MM.1S (cell line): ENCODE results near the gene PTK7.

Source experiments
- DNase-seq: peaks from one replicate; pipeline ENCODE4 v3.0.0-alpha.2; 2015
- H2AFZ ChIP-seq: fragments of 300-600 bp; sonication (generic); 2 replicates; pipeline ENCODE4 v1.6.0; 2016; ENCODE audit warnings: antibody characterized with exemption, low read length
- H3F3A ChIP-seq: fragments of 300-600 bp; sonication (generic); 2 replicates; pipeline ENCODE4 v1.6.1; 2016; ENCODE audit warnings: mild to moderate bottlenecking, antibody characterized with exemption, low read length, moderate library complexity, mixed read lengths; ENCODE audit not compliant: insufficient read depth
- H3K27ac ChIP-seq: fragments of 300-600 bp; sonication (generic); 2 replicates; pipeline ENCODE4 v1.5.1; 2016; ENCODE audit warnings: mild to moderate bottlenecking, low read length
- H3K27me3 ChIP-seq: fragments of 300-600 bp; sonication (generic); replicated peaks from 2 replicates; pipeline ENCODE4 v1.6.0; 2016; ENCODE audit warnings: low read length; ENCODE audit not compliant: insufficient read depth
- H3K36me3 ChIP-seq: fragments of 300-600 bp; sonication (generic); replicated peaks from 2 replicates; pipeline ENCODE4 v1.6.1; 2016; ENCODE audit warnings: mild to moderate bottlenecking, low read length, mixed read lengths; ENCODE audit not compliant: insufficient read depth
- H3K4me1 ChIP-seq: fragments of 300-600 bp; sonication (generic); 2 replicates; pipeline ENCODE4 v1.6.1; 2016; ENCODE audit warnings: low read length, mixed read lengths
- H3K4me2 ChIP-seq: fragments of 300-600 bp; sonication (generic); 2 replicates; pipeline ENCODE4 v1.6.0; 2016; ENCODE audit warnings: low read depth, low read length
- H3K4me3 ChIP-seq: fragments of 300-600 bp; sonication (generic); 2 replicates; pipeline ENCODE4 v1.5.1; 2016; ENCODE audit warnings: low read length, mixed read lengths
- H3K79me2 ChIP-seq: fragments of 300-600 bp; sonication (generic); 2 replicates; pipeline ENCODE4 v1.6.1; 2016; ENCODE audit warnings: mixed run types, low read length, mixed read lengths
- H3K9ac ChIP-seq: fragments of 300-600 bp; sonication (generic); 2 replicates; pipeline ENCODE4 v1.6.1; 2016; ENCODE audit warnings: low read length, mixed read lengths
- H3K9me2 ChIP-seq: fragments of 300-600 bp; sonication (generic); replicated peaks from 2 replicates; pipeline ENCODE4 v1.6.1; 2016; ENCODE audit warnings: mild to moderate bottlenecking, low read length, mixed read lengths; ENCODE audit not compliant: insufficient read depth
- H3K9me3 ChIP-seq: fragments of 300-600 bp; sonication (generic); replicated peaks from 2 replicates; pipeline ENCODE4 v1.6.1; 2016; ENCODE audit warnings: mild to moderate bottlenecking, low read length, mixed read lengths; ENCODE audit not compliant: insufficient read depth
- H4K20me1 ChIP-seq: fragments of 300-600 bp; sonication (generic); 2 replicates; pipeline ENCODE4 v1.6.1; 2016; ENCODE audit warnings: mild to moderate bottlenecking, low read length, moderate library complexity, mixed read lengths; ENCODE audit not compliant: insufficient read depth
- EZH2 ChIP-seq: fragments of 300-600 bp; sonication (generic); optimal IDR thresholded peaks from 2 replicates; pipeline ENCODE3; 2017; ENCODE audit warnings: low read depth, mild to moderate bottlenecking, antibody characterized with exemption, low read length, mixed read lengths
- EZH2phosphoT487 ChIP-seq: fragments of 300-600 bp; sonication (generic); IDR thresholded peaks from 2 replicates; pipeline ENCODE4 v1.6.1; 2018; ENCODE audit warnings: antibody characterized with exemption, low read length
- TF ChIP-seq, protein P1 (sequence below): fragments of 300-600 bp; sonication (generic); IDR thresholded peaks from 2 replicates; pipeline ENCODE4 v1.5.1; 2016; ENCODE audit warnings: antibody characterized with exemption, low read length, mixed read lengths

Gene PTK7

DNA sequence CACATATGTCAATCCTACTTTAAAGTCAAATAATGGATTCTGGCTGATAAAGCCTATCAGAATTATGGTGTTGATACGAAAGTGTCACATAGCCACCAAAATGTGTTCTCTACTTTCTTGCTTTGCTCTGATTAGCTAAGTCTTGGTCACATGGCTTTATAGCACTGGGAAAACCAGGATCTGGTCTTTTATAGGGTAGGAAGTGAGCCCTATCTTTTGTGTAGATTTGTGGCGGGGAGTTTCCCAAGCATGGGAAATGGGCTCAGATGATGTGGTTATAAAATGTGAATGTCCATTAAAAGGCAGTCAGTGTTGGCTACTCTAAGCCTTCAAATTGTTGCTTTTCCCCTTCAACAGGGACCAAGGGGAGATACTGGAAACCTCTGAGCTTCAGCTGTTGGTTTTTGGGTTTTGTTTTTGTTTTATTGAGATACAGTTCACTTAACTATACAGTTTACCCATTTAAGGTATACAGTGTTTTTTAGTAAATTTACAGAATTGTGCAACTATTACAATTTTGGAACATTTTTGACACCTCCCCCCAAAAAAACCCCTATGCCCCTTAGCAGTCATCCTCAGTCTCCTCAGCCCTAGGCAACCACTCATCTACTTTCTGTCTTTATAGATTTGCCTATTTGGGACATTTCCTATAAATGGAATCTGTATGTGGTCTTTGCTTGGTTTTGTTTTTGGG lies 42.5 kb upstream of the PTK7 start:
- Histone ChIP-seq H3K4me3 (no peak overlapping the region), H3K27ac (no peak overlapping the region), H3K9ac (no peak overlapping the region), H3K4me2 (no peak overlapping the region), H3K9me3 (no peaks in the 10 kb centered on the region), H2AFZ (no peak overlapping the region), H3K9me2 (no peaks in the 10 kb centered on the region), H3F3A (no peaks in the 10 kb centered on the region), H3K4me1 (no peaks in the 10 kb centered on the region), H3K36me3 (no peaks in the 10 kb centered on the region; the same call in 1 of the 2 replicates), H3K79me2 (no peaks in the 10 kb centered on the region), H4K20me1 (no peaks in the 10 kb centered on the region), H3K27me3 (no peaks in the 10 kb centered on the region)
- no peak for DNase-seq
- no peak for TF ChIP-seq EZH2phosphoT487
- no peak for TF ChIP-seq EZH2
- TF ChIP-seq, protein P1, sequence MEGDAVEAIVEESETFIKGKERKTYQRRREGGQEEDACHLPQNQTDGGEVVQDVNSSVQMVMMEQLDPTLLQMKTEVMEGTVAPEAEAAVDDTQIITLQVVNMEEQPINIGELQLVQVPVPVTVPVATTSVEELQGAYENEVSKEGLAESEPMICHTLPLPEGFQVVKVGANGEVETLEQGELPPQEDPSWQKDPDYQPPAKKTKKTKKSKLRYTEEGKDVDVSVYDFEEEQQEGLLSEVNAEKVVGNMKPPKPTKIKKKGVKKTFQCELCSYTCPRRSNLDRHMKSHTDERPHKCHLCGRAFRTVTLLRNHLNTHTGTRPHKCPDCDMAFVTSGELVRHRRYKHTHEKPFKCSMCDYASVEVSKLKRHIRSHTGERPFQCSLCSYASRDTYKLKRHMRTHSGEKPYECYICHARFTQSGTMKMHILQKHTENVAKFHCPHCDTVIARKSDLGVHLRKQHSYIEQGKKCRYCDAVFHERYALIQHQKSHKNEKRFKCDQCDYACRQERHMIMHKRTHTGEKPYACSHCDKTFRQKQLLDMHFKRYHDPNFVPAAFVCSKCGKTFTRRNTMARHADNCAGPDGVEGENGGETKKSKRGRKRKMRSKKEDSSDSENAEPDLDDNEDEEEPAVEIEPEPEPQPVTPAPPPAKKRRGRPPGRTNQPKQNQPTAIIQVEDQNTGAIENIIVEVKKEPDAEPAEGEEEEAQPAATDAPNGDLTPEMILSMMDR = no peak

GRCh38 chr6:43034190-43034525 lies 42.0 kb upstream of the PTK7 start:
- Histone ChIP-seq H3K9ac (no peak overlapping the region), H3K9me3 (no peaks in the 10 kb centered on the region), H3K79me2 (no peaks in the 10 kb centered on the region), H4K20me1 (no peaks in the 10 kb centered on the region), H3K9me2 (no peaks in the 10 kb centered on the region), H3F3A (no peaks in the 10 kb centered on the region), H2AFZ (no peak overlapping the region), H3K4me2 (no peak overlapping the region), H3K4me1 (peaks cover 3% of the 10 kb centered on the region; the same call in 1 of the 2 replicates), H3K36me3 (no peaks in the 10 kb centered on the region), H3K27ac (no peak overlapping the region), H3K4me3 (no peak overlapping the region), H3K27me3 (no peaks in the 10 kb centered on the region)
- DNase-seq = no peak
- TF ChIP-seq EZH2 = no peak
- TF ChIP-seq, protein P1 = no peak
- no peak for TF ChIP-seq EZH2phosphoT487

- Histone ChIP-seq H3K9me3 (no peaks in the 10 kb centered on the region), H4K20me1 (no peaks in the 10 kb centered on the region), H3K4me3 (no peak overlapping the region), H3K9ac (no peak overlapping the region), H3K27ac (no peak overlapping the region), H2AFZ (no peak overlapping the region), H3K9me2 (no peaks in the 10 kb centered on the region), H3F3A (no peaks in the 10 kb centered on the region), H3K36me3 (no peaks in the 10 kb centered on the region), H3K27me3 (no peaks in the 10 kb centered on the region), H3K79me2 (no peaks in the 10 kb centered on the region), H3K4me1 (peaks cover 4% of the 10 kb centered on the region; the same call in 1 of the 2 replicates), H3K4me2 (no peak overlapping the region)
- TF ChIP-seq EZH2 = no peak
- TF ChIP-seq, protein P1 = no peak
- TF ChIP-seq EZH2phosphoT487 = no peak
- DNase-seq = no peak
These were observed 40.5 kb upstream of the PTK7 start for GRCh38 chr6:43035495-43036194.
